GM20431 (cell line): ENCODE results near the gene CKB.

ENCODE experiments used
- in situ Hi-C: fragments of 300-500 bp; cut with MseI, MboI; formaldehyde crosslinking; loops from one replicate; pipeline ENCODE4 v1.15.0; 2020; ENCODE audit warnings: low sequenced_read_pairs; ENCODE audit not compliant: unreplicated experiment

The CKB gene

DNA sequence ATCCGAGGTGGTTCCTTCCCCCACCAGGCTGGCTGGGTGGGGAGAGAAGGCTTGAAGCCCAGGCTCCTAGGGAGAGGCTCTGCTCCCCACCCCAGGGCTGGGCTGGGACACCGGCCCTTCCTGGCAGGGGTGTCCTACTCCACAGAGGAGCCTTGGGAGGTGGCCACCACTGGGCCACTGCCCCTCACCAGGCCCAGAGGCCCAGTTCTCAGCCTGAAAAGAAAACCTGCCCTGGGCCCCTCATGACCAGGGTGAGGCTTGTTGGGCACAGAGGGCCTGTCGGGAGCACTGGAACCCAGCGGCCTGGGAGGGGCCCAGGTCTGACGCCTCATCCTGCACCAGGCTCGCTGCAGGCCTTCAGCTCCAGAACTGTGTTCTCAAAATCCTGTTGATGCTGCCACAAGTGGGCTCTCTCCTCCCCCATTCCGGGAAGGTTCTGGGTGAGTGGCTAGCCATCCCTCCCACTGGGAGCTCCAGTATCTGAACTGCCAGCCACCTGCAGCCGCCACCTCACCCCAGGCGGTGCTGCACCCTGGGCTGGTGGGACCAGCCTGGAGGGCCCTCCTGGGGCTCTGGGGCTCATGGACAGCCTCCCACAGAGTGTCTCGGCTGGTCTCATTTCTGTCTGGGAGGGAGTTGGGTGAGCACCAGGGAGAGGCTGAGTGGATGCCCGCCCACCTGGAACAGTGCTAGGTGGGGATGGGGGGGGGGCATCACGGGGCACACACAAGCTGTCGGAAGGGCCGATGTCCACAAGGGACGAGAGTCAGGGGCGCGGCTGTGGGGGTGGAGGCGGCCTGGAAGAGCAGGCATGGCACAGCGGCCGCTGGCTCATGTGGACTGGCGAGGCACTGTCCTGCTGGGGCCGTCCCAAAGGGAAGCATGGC, 28.1 kb upstream of the CKB start:
- in situ Hi-C loops, result no loop called here

DNA sequence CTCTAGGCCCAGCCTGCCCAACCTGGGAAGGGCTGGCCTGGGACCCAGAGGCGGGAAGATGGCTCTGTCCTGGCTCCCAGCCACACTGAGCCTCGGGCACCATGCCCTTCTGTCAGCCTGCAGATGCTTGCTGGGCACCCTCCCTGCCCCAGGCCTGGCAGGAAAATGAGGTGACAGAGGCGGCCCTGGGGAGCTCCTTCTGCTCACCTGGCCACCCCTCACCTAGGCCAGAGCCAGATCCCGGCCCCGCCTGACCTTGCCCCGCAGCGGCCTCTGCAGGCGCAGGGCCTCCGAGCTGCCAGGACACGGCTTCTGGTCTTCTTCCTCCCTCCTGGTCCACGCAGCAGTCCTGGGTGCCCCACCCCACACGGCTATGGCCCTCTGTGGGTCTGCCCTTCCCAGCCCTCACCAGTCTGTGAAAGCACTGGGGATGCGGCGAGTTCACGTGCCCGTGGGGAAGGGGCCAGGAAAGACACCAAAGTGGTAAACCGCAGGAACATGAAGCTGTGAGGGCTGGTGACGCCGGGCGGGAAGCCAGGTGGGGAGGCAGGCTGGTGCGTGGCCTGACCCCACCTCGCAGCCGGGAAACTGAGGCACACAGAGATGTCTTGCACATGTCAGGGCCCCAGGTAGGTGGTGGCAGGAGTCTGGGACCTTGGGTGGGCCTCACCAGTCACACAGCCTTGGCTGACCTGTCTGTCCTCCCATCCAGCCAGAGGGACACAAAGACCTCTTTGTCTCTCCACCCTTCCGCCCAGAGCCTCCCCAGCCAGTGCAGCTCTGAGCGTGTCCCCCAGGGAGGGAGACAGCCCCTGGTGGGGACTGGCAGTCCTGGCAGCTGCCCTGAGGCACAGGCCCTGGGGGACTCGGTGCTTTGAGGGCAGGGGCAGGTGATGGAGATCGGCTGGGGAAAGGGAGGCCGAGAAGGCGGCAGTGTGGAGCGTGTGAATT, 27.0 kb upstream of the CKB start:
- in situ Hi-C loops, result no loop called here

DNA sequence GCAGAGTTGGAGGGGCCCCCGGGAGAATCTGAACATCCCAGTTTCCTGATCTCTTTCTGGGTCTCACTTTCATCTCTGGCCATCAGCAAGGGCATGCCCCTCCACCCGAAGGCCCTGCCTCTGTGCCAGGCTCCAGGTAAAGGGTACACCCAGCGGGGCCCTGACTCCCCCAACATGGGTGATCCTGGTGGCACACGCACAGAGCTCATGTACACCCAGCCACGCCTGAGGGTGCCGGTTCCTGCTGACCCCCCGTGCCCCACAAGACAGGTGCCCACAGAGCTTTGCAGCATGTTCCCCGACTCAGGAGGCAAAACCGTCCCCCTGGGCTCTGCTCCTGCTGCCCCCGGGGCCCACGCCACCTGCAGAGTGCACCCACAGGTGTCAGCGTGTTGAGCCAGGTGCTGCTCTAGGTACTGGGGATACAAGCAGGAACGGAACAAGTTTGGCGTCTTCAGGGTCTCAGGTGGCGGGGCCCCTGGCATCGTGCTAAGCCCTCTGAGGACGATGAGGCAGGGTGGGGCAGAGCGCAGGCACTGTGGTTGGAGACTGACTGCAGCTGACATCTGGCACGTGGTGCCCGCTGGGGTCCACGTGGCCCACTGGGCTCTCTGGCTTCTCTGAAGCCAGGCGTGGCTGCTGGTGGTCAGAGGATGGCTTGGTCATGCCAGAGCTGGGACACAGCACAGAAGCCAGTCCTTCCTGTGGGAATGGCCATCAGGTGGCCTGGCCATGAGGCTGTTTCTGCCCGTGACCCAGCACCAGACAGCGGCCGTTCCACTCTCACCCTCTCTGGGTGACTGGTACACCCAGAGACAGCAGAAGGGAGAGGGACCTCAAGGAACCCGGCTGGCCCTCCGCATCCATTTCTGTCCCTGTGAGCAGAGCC, 26.1 kb upstream of the CKB start:
- in situ Hi-C loops, result no loop called here

DNA sequence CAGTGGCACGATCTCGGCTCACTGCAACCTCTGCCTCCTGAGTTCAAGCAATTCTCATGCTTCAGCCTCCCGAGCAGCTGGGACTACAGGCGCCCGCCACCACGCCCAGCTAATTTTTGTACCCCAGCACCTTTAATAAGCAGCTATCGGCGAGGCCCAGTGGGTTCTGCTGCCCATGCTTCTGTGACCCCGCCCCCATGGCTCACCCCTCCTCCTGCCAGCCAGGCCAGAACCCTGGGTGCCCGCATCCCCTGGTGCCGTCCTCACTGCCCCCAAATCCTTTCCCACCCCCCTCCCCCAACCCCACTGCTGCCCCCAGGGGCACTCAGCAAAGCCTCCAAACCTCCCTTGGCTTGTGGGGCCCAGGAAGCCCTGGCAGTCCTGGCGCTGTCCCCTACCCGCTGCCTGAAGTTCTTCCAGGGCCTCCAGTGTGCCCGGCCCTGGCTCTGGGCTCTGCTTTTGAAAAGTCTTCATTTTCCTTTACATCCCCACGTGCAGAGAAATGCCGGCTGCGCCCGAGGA, 25.4 kb upstream of the CKB start:
- in situ Hi-C loops, result no loop called here

DNA sequence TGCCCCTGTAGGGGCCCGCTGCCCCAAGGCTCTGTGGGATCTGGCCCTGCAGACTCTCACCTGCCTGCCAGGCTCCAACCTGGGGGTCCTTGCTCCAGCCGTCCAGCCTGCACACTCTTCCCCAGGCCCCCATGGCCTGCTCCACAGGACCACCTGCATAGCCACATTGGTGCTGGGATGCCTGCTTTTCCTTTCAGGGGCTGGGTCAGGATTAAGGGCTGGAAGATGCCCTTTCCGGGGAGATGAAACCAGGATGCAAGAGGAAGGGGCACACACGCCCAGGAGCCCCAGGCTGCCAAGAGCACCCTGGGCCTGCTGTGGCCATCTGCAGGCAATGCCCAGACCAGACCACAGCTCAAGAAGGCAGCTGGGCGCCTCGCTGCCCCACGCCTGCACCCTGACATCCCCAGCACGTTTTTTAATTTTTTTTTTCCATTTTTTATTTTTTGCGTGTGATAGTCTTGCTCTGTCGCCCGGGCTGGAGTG, 24.9 kb upstream of the CKB start:
- in situ Hi-C loops, result no loop called here

DNA sequence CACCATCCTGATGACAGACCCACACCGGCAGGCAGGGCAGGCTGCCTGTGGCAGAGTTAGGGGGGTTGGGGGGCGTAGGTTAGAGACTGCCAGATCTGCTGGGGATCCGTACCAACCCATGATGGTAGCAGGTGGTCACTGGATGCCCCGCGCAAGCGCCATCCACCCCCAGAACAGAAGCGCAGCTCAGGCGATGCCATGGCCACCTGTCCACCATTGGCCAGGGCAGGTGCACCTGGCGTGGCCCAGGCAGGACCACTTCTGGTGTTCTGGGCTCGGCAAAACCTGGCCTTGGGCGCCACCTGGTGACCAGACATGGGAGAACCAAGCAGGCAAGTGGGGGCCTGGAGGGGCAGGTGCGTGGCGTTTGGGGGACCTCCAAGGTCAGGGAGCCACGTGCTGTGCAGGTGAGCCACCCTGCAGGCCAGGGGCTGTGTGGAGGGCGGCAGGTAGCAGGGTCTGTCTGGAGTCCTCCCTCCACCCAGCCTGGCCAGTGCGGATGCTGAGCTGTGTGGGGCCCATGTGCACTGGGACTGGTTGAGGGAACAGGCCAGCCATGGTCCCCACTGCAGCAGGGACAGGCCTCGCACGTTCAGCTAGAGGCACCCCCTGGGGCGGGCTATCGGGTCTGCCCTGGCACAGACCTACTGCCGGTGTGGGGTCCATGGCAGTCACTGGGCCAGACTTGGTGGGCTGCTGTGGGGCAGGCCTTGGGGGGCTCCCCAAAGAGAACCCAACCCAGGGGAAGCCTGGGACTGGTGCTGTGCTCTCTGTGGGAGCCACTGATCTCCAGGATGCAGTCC, 24.2 kb upstream of the CKB start:
- in situ Hi-C loops, result no loop called here

DNA sequence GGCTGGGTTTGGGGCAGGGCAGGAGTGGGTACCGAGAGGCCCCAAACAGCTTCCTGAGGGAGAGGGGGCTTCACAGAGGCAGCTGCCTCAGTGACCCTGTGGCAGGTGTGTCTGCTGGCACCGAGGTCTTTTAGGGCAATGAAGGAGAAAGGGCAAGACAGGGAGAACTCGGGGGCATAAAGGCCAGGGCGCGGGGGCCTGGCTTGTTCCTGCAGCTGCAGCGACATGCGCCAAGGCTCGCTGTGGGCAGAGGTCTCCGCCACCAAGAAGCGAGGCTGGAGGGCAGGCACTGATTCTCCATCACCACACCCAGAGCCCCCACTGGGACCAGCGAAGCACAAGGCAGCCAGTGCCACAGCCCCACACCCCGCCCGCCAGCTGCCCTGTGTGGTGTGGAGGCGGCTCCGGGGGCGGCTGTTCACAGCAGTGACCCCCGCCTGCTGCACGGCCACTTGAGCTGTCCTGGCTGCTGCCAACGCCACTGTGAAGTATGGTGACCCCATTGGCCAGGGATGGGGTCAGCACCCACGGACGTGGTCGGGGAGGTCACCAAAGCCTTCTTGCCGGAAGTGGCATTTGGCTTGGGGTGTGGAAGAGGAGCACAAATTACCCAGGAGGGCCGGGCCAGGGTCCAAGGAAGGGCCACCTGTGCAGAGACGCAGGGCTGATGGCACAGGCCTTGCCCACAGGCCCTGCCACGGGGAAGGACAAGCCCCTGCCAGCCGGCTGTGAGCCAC, 23.5 kb upstream of the CKB start:
- in situ Hi-C loops, result no loop called here

DNA sequence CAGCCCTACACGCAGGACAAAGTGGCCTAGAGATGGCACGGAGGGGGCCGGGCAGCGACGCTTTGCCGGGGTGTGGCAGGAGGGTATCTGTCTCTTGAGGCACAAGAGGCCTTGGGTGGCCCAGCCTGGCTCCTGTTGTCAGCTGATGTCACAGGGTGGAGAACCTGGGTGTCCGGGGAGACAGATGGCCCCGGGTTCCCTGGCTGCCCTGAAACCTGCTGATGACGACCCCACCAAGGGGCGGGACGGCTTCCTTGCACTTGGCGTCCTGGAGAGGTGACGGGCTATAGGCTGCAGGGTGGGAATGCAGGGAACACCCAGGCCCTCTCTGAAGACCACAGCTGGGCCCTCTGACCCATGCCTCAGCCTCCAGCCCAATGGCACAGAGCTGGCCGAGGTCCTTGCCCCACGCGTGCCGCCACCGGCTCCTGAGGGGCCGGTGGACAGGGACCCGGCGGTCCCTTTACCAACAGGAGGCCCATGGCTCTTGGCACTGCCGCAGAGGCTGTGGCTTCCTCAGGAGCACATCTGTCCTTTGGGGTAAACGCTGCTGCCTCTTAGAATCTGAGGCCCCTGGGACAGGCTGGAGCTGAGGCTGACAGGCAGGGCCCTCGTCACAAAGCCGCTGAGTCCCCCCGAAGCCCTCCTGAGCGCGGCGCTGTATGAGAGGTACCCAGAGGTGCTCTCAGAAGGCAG, 22.7 kb upstream of the CKB start:
- in situ Hi-C loops, result no loop called here

DNA sequence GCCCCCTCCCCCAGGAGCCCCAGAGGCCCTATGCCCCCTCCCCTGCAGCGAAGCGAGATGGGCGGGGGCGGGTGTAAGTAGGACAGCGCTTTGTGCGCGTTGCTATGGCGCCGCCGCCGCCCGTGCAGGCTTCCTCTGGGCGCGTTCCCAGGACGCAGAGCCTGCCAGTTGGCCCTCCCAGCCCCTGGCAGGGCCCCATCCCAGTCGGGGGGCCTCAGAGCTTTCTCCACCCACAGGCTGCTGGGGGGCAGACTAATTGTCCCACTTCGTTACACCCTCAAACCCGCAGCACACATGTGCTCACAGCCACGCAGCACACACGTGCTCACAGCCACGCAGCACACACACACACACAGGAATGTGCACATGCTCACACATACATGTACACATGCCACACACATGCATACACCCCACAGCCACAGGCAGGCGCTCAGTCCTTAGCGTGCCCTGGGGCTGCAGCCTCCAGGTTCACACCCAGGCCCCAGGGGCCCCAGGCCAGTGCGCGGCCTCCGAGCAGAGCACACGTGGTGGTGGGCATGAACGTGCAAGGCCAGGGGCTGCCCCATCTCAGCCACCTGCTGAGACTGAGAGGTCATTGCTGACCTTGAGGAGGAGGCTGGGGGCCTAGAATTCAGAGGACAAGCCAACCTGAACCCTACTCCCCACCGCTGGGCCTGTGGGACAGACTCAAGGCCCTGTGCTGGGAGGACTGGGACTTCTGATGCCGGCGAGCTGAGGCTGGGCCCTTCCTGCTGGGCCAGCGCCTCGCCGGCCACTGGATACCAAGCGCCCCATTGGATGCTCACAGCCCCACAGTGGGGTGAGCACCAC, 22.0 kb upstream of the CKB start:
- in situ Hi-C loops, result no loop called here

DNA sequence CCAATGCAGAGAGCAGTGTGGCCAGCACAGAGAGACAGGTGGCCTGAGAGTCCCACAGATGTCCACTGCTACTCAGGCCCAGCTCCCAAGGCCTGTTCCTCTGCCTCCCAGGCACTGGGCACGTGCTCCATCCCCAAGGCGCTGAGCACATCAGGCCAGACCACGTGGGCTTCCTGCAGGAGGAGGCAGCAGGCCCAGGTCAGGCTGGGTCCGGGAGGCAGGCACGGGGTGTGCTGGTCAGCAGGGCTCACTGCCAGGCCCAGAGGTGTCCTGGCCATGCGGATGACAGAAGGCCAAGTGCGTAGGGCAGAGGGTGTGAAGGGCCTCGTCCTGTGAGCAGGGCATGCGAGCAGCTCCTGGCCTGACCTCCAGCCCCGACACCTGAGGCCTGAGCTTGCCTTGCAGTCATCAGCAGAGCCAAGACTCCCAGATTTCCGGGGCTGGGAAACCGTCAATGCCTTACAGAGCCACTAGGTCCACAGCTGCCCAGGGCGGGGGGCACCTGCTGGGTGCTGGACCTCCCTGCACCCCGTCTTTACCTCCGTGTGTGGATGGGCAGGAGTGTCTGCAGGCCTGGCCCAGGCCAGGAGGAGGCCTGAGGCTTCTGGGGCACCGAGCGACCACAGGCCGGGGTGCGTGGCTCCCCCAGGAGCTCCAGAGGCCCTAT, 21.2 kb upstream of the CKB start:
- in situ Hi-C loops, result no loop called here

DNA sequence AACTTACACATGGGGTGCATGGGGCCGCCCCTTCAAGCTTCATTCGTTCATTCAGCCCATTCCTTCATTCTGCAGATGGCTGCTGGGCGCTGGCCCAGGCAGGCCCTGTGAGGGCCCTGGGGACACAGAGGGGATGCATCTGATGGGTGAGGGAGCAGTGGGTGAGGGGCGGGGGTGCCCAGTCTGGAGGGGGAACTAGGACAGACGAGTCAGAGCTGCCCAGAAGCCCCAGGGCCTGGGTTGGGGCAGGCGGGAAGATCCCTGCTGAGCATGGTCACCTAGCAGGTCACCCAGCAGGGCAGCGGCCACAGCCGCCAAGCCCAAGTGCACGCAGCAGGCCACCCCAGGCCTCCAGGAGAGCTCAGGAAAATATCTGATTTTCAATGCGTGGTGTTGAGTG, 20.5 kb upstream of the CKB start:
- in situ Hi-C loops, result no loop called here

DNA sequence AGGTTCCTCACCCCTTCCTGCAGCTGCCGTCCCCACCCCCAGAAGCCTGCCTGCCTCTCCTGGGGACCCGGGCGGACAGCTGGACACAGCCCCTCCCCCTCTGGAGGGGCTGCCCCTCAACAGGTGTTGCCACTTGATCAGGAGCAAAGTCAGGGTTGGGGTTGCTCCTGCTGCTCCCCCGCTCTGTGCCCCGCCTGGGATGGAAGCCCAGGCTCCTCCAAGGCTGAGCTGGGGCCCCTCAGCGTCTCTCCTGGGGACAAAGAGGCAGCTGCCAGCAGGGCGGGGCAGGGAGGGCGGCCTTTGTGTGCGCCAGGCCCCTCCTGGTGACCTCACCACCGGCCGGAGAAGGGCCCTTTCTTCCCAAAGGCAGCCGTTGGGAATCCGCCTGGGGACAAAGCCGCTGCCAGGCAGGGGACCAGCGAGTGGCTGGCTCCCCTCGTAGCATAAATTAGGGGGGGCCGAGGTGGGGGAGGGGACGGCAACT, 20.0 kb upstream of the CKB start:
- in situ Hi-C loops, result no loop called here

DNA sequence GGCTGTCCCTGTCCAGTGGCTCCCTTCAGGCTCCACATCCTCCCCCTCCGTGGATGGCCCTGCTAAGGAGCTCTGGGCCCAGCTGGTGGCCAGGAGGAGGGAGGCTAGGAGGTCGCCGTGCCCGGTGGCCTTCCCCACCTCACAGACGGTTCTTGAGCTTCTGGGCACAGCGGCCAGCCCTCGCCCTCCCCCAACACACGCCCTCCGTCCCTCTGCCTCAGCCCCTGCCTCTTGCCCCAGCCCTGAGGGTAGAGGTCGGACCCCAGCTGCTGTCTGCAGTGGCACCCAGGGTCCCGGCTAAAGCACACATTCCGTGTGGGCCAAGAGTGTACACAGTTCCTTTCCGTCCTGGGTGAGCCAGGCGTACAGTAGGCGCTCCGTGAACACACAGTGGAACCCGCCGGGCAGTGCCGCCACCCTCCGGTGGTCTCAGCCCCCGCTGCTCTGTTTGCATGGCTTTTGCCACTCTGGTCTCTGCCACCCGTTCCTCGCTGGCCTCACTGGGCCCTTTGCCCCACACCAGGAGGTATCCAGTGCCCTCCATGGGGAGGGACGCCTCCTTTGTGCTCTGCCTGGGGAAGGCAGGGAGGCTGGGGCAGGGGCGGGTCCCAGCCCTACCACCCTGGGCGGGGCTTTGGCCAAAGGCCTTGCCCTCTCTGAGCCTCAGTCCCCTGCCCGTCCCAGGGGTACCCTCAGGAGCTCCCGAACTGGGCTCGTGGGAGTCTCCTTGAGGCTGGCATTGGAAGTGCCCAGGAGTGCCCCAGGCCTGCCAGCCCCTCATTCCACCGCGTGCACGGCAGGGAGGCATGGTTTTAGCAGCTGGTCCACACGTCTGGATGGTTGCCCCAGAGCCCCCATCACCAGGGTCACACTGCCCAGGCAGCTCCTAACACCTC, 19.3 kb upstream of the CKB start:
- in situ Hi-C loops, result no loop called here

DNA sequence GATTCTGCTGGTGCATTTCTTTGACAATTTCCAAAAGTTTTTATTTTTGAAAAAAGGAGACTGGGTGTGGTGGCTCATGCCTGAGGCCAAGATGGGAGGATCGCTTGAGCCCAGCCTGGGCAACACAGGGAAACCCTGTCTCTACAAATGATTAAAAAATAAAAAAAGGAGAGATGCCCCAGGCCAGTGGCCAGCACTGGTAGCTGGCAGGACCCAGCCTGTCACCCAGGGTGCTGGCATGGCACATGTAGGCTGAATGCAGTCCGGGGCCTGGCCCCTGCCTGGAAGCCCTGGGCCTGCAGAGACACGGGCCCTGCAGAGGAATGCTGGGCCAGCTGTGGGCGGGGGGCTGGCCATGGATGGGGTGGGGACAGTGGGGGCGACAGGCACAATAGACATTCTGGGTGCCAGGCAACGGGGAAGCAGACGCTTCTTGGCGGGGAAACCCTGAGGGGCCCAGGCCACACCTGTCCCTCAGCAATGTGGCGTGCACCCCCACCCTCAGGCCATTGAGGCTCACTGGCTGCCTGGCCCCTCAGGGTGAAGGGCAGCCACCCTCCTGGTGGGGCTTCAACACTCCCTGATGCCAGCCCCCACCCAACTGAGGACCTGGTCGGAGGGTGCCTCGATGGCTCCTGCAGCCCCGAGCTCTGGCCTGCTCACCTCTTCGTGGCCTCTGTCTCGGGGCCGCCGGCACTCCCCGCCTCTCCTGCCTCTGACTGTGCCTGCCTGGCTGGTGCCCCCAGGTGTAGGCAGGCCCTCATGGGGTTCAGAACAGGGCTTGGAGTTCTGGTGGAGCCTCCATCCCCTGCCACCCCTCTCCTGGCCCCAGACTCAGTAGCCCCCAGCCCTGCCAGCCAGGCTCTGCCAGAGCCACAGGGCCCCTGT, 18.4 kb upstream of the CKB start:
- in situ Hi-C loops, result no loop called here
